HG03108 (cell line): ENCODE measurements around the gene SFTPB.
"Not testable (repeated sequence)": the region's sequence is repeated elsewhere in the genome, so short reads cannot be mapped to it uniquely, and the experiment has no call there.

ENCODE experiments used
- ATAC-seq: cut with Tn5 transposase; IDR thresholded peaks from one replicate; pipeline ENCODE4 v1.9.1; 2021; ENCODE audit warnings: moderate library complexity; ENCODE audit not compliant: unreplicated experiment

The SFTPB gene

GRCh38 chr2:85614757-85615156 lies 53.2 kb downstream of the SFTPB start:
- not testable (repeated sequence) for ATAC-seq

GRCh38 chr2:85613717-85614515 lies 54.1 kb downstream of the SFTPB start:
- ATAC-seq, result no peak

DNA sequence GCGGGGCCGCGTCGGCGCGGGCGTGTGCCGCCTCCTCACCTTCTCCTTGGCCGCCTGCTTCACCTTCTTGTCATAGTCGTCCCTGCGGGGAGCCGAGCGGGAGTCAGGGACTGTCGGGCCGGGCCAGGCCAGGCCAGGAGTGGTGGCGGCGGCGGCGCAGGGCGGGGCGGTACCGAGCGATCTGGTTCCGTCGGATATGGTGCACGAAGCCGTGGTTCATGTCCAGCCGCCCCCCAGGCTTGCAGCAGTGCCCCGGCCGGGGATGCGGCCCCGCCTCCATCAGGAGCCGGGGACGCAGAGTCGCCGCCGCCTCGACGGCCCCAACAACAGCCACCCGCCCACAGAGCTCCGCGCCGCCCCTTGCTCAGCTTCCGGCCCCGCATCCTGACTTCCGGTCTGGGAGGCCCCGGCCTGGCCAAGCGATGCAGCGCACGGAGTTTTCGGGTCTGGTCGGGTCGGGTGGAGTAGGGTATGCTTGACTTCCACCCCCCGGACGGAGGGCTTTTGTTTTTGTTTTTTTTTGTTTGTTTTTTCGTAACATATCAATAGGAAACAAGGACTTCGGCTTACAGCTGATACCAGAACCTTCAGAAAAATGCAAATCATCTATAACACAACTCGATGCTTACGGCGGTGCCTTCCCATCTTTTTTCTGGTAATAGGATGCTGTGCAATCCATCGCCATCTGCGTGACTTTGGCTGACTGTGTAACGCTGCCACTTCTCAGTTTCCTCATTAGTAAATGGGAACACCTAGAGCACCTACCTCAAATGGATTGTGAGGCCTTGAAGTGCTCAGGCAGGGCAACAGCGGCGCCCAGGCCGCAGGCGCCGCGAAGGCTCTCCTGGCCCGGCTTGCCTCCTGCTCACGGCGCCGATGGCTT lies 56.1 kb downstream of the SFTPB start, which contains the start of gene C2orf68:
Gene C2orf68 (minus strand): TSS at position 362 of the 883 bp plus-strand sequence. CDS start 82 bp downstream, at position 280.
- ATAC-seq, result peak; percentile 69

DNA sequence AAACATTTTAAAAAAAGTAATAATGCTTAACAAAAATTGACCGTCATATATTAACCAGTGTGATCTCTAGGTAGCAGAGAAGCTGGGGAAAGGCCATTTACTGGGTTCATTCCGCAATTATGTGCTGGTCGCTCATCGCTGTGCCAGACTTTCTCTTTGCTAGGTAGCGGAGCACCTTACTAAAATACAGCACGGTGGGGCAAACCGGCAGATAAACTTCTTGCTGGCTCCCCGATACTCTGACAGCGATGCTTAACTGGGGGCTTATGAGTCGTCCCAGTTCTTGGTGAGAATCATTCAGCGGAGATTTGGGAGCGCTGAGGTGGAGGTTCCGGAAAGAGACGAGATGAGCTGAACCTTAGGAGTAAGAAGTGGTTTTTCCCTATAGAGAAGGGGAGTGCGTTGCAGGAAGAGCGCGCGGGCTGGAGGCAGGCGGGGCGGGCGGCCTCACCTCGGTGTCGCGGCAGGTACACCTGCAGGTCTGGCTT lies 56.7 kb downstream of the SFTPB start:
- ATAC-seq, result no peak
